NCI-H446 treated with DMSO at 0.1 percent for 48 hours (cell line): ENCODE results near the gene PRM1.

Experiments
- DNase-seq: peaks from one replicate; lab custom pipeline; 2025; lab: John Stamatoyannopoulos, UW

Gene PRM1

DNA sequence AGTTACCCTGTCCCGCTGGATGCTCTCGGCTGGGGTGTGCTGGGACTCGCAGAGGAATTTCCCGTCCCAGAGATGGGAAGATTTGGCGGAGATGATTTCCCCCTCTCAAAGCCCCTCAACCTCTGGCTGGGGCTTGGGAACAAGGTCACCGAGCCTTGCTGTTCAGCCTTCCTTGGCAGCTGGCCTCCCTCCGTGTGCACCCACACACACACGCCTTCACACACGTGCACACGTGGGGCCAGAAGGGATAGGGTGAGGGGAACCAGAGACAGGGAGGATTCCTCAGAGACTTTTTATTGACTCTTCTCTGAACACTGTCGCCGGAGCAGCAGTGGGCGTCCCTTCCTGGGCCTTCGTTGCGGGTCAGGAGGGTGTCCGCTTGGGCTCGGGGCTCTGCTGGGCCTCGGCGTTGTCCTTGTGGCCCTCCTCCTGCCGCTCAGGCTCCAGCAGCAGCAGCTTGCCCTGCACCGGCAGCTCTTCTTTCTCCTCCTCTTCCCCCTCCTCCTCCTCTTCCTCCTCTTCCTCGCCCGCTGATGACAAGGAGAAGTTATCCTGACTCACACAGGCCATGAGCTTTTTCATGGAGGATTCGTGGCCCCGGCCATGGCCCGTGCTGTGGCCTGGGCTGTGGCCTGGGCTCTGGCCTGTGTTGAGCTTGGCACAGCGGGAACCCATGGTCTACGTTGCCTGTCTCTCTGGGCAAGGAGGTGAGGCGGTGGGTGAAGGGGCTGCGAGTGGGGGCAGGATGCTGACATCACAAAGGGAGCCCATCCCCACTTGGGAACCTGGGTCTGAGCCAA lies 8.0 kb downstream of the PRM1 start, which contains the start of gene PRM3:
TSS of gene PRM3 (minus strand) at position 709 of the 800 bp plus-strand sequence. CDS start at position 675, 34 bp downstream.
- DNase-seq: no peak

DNA sequence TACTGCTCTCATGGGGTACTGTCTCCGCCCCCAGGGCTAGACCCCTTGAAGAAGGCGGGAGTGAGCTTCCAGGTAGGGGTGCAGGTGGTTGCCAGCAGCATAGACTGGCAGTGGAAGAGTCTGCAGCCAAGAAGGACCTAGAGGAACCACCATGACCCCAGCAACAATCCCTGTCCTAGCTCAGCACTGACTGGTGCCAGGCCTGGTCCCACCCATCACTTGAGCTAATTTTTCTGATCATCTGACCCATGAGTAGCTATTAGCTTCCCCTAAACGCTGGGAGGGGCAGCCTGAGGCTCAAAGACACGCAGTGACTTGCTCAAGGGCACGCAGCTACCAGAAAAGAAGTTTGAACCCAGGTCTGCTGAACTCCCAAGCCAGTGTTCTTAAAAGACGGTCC lies 8.6 kb downstream of the PRM1 start:
- DNase-seq: no peak

DNA sequence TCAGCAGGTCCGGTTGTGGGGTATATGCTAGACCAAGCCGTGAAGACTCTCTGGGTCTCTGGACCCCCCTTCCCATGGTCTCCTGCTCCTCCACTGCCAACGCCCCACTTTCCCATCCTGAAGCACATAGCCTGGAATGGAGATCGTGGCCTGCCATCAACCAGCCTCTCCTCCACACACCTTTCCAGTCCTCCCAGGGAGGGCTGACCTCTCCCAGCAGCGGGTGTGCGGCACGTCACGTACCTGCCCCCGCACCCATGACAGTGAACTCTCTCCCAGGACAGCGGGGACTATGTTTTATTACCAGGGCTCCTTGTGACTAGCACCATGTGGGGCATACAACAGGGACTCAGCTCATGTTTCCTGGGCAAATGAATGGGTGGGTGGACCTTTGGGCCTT lies 9.5 kb downstream of the PRM1 start:
- no peak for DNase-seq

DNA sequence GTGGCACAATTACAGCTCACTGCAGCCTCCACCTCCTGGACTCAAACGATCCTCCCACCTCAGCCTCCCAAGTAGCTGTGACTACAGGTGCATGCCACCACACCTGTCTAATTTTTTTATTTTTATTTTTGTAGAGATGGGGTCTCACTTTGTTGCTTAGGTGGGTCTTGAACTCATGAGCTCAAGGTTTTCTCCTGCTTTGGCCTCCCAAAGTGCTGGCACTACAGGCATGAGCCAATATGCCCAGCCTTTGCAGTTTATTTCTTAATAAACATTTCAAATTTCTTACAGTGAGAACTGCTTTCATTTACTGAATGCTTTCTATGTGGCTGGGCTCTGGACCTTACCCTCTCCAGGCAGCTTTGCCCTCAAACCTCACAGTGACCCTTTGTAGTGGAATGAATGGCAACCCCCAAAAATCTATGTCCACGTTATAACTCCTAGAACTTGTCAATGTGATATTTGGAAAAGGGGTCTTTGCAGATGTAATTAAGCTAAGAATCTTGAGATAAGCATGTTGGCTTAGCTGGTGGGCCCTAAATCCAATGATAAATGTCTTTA lies 10.4 kb downstream of the PRM1 start:
- DNase-seq: no peak

DNA sequence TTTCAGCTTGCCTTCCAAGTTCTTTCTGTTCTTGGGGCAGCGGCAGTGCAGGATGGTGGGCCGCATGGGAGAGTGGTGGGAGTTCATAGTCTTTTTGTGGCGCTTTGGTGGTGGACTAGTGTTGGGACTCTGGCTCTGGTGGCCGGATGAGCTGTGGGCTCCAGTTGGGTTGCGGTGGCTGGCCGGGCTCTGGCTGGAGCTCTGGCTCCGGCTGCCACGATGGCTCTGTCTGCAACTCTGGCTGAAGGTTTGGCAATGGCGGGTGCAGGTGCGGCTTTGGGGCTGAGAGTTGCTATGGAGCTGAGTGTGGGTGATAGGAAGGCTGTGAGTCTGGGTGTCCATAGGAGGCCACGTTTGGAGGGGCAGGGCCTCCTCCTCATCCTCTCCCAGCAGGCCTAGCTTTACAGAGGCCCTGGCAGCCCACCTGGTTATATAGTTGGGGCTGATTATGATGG lies 12.2 kb downstream of the PRM1 start, which contains the start of gene TNP2:
TSS of gene TNP2 (minus strand) at position 405 of the 455 bp plus-strand sequence. CDS start at position 342, 63 bp downstream.
- no peak for DNase-seq

DNA sequence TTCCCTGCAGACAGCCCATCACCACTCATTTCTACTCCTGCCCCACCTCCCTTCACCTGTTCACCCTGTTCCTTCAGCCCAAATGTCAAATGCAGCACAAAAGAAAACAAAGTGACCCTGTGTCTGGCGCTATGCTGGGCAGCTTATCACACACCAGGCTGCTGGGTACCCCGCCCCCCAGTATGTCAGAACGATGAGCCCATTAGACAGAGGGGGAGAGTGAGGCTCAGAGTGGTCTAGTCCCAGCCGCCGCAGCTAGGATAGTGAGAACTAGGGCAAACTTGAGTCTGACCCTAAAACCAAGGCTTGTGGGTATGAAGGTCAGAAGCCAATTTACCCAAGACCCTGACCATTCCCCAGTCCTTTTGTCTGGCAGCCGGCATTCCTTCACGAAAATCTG lies 16.0 kb downstream of the PRM1 start:
- no peak for DNase-seq

DNA sequence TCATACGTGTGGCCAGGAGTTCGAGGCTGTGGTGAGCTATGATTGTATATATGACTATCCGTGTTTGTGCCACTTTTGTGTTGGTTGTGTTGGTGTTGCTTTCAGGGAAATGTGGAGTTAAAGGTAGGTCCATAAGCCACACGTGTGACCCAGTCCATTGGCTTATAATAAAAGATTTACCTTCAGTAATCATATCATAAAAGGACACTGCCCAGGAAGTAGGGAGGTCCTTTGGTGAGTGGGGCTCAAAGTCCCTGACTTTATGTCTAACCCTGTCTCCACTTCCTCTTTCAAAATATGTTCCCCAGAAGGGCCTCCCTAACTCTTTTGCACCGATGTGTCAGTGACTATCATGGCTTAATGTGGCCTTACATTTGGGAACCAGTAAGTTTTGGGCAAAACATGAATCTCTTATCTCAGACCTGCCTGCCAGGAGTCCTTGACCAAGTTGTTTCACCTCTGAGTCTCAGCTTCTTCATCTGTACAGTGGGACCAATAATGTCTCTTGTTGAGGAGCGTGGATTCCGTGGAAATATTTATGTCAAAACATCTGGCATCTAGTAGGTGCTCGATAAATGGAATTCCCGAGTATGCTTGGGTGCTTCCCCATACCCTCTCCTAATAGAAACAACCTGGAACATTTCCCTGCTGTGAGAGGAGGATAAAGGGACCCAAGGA lies 16.8 kb downstream of the PRM1 start:
- DNase-seq: no peak

DNA sequence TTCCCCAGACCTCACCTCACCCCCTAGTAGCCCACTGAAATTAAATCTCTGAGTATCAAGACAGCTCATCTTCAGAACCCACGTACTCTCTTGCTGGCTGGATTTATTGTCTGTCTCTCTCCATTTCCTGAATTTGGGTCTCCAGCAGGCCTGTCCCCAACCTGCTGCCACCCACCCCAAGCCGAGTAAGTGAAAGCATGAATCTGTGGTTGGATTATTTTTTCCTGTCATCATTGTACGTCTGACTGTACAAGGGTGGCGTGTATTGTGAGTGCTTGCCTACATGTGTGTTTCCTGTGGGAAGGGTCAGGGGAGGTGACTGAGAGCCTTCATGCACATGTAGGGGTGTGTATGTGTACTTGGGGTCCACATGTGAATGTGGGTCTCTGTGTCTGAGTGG lies 17.4 kb downstream of the PRM1 start:
- no peak for DNase-seq

DNA sequence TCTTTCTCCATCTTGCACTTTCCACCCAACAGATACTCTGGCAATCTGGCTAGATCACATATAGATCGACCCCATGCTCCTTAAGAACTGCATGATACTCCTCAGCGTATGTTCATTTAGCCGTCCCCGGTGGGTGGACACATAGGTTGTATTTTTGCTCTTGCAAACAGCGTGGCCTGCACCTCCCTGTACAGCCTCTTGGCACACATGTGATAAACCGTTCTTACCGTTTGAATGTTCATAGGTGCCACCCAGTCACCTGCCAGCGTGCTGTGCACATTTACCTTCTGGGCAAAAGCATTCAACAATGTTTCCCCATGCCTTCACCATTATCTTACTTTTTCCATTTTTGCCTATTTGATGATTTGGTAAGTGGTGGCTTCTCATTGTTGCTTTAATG lies 18.2 kb downstream of the PRM1 start:
- no peak for DNase-seq

DNA sequence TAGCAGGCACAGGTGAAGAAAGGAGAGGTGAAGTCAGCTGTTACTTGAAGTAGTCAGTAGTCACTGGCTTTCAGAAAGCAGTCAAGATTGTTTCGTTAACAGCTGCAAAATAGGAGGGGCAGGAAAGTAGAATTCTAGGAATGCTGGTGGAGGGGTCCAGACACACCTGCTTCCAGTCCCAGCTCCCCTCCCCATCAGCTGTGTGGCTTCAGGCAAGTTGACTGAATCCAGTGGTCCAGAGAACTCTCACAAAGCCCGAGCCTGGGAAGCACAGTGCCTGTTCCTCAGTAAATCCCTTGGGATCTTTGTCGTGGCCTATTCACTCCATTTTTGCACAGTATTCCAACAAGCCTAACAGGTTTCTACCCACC lies 20.5 kb downstream of the PRM1 start:
- DNase-seq: no peak

DNA sequence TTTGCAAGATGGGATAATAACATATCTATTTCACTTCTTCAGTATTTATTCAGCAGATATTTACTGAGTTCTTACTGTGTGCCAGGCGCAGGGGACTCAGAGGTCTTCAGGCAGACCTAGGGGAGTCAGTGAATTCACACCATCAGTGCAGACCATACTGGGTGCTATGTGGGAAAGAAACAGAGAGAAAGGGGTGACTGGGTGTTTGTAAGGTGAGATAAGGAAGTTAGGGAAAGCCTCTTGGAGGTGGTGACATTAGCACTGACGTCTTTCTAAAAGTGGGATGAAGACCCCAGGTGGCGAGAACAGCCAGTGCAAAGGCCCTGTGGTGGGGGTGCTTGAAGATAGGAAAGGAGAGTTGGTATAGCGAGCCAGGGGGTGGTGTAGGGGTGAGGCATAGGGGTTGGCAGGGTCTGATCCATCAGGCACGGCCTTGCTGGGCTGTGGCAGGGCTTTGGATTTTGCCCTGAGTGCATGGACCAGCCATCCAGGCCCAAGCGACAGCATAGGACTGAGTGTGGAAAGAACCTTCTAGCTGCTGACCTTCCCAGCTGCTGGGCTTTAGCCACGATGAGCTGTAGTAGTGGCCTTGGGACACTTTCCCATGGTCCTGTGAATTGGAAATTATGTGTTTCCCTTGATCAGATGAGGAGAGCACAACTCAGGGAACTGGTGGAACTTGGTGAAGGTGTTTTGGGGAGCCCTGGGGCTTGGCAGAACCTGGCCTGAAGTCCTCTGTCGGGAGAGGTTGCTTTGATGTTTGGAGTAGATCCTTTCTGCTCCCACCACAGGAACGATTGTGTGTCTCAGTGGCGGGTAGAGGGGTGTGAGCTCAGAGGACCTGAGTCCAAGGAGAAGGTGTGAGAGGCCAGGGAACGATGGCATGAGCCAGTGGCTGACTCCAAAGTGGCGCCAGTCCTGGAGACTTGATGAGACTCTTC lies 21.2 kb downstream of the PRM1 start:
- DNase-seq: no peak

DNA sequence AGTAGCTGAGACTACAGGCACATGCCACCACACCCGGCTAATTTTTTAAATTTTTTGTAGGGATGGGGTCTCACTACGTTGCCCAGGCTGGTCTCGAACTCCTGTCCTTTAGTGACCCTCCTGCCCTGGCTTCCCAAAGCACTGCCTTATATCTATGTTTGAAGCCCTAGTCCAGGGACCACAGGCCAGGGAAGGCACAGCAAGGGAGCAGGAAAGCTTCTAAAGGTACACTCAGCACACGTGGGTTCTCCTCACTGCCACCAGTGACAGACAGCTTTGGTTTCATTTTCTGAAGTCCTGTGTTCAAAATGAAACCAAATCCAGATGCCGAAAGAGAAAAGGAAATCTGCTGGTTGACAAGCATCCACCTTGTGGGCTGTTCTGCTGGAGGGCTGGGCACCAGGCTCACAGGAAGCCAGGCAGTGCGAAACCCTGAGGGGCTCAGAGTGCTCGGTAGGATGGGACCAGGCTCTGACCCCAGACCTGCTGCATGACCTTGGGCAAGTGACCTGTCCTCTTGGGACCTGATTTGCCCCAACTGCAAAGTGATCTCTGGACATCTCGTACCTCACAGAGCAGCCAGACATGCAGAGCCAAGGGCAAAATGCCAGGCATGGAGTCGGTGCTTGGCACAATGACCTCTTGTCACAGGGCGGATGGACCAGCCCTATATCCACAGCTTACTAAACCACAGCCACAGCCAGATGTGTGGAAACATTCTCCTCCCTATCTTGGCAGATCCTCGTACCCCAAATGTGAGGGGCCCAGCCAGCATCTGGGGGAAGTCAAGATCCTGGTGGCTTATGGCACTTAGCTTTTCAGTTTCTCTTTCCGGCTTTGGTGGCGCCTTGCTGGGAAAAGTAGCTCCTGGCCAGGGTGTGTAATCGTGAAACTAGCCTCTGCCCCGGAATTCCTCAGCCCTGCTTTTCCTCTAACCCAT lies 22.3 kb downstream of the PRM1 start:
- DNase-seq: no peak

DNA sequence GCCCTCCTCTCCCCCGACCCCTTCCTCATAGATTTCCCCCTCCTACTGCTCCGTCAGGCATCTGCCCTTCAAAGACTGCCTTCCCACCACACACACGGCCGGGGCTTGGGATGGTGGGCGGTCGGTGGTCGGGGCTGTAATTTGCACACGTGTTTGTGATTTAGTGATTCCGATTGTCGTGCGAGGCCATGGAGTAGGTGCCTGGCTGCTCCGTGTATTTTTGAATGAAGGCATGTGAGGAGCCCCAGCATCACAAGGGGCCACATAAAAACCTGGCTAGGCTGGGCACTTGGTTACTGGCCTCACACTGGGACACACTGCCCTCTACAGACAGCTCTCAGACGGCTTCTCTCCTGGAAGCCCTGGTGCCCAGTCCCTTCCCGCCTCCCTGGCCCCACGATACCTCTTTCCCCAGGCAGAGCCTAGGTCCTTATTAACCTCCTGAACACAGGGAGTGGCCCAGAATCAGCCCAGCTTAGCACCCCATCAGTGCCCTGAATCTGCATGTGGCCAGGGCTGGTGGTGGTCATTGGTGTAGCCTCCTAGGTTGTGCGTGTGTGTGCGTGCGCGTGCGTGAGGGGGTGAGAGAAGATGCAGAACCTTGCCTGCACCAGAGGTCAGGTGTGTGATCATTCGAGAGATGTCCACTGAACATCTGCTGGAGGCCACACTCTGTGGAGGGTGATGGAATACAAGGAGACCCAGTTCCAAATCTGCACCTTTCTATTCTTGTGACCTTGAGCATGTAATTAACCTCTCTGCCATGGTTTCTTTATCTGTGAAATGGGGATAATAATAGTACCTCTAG lies 23.8 kb downstream of the PRM1 start:
- DNase-seq: peak; percentile 35

DNA sequence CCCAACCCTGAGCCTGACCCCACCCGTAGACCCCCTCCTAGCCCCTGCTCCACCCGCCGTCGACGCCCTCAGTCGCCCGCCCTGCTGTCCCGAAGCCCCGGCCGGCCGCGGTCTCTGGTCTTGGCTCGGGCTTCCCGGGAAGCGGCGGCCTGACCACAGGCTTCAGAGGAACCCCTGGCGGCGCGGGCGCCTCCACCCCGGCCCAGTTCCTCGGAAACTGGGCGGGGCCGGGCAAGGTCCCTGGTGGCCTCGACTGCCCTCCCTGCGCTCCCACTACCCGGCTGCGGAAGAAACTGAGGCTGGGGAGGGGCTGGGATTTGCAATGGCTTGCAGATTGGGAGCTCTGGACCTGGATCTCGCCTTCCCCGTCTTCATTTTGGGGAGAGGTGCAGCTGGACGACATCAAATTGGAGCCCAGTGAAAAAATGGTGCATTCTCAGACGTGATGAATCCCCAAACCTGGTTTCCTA lies 24.4 kb downstream of the PRM1 start:
- DNase-seq: no peak

DNA sequence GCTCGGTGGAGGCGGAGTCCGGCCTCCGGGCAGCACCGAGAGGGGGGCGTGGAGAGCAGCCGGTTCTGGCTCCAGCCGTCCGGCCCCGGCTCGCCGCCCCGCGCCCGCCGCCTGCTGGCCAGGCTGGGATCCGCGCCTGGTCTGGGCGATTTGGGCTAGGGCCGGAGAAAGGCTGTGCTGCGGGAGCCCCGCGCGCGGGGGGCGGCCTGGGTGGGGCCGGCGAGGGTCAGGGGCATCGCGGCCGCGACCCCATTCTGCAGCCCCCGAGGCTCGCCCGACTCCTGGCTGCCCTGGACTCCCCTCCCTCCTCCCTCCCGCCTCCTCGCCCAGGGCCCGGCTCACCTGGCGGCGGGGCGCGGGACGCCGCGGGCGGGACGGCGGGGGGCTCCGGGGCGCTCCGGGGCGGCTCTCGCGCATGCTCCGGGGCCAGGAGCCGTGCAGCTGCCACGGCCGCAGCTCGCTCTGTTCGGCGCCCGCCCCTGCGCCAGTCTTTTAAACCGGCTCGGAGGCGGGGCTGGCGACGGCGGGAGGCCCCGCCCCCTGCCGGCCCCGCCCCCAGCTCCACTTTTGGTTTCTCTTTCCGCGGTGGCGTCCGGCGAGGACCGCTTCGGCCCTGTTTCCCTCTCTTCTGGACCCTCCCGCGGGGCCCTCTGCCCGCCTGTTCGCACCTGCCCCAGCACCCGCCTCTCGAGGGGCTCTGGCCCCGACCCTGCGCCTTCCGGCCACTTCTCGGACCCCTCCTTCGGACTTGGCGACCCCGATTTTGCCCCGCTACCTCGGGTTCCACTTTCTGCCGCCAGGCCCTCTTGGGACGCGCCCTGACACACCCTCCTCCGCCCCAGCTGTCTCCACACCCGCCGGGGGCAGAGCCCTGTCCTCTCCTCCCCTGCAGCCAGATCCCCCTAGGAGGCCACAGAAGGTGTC lies 25.1 kb downstream of the PRM1 start, which contains the start of gene SOCS1:
TSS of gene SOCS1 (minus strand) at position 468 of the 924 bp plus-strand sequence. CDS start 726 bp downstream, outside the sequence.
- DNase-seq: peak; percentile 31

DNA sequence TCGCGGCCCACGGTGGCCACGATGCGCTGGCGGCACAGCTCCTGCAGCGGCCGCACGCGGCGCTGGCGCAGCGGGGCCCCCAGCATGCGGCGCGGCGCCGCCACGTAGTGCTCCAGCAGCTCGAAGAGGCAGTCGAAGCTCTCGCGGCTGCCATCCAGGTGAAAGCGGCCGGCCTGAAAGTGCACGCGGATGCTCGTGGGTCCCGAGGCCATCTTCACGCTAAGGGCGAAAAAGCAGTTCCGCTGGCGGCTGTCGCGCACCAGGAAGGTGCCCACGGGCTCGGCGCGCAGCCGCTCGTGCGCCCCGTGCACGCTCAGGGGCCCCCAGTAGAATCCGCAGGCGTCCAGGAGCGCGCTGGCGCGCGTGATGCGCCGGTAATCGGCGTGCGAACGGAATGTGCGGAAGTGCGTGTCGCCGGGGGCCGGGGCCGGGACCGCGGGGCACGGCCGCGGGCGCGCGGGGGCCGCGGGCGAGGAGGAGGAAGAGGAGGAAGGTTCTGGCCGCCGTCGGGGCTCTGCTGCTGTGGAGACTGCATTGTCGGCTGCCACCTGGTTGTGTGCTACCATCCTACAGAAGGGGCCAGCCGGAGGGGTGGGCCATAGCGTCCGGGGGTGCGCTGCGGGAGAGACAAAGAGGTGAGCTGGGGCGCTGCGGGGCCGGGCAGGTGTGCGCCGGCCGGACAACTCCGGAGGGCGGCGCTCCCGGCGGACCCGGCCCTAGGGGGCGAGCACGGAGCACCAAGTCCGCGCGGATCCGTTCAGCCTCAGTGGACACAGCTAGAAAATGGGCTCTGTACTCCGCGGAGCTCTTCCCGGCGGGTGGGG lies 26.0 kb downstream of the PRM1 start:
- DNase-seq: no peak
